SIG-M5 (cell line): ENCODE results near the gene VWCE.
"Not testable (repeated sequence)": the region's sequence is repeated elsewhere in the genome, so short reads cannot be mapped to it uniquely, and the experiment has no call there.

ENCODE experiments used
- DNase-seq: peaks from one replicate; lab custom pipeline; 2025; lab: John Stamatoyannopoulos, UW

Gene VWCE

GRCh38 chr11:61252332-61252731 lies 42.8 kb downstream of the VWCE start:
- not testable (repeated sequence) for DNase-seq

DNA sequence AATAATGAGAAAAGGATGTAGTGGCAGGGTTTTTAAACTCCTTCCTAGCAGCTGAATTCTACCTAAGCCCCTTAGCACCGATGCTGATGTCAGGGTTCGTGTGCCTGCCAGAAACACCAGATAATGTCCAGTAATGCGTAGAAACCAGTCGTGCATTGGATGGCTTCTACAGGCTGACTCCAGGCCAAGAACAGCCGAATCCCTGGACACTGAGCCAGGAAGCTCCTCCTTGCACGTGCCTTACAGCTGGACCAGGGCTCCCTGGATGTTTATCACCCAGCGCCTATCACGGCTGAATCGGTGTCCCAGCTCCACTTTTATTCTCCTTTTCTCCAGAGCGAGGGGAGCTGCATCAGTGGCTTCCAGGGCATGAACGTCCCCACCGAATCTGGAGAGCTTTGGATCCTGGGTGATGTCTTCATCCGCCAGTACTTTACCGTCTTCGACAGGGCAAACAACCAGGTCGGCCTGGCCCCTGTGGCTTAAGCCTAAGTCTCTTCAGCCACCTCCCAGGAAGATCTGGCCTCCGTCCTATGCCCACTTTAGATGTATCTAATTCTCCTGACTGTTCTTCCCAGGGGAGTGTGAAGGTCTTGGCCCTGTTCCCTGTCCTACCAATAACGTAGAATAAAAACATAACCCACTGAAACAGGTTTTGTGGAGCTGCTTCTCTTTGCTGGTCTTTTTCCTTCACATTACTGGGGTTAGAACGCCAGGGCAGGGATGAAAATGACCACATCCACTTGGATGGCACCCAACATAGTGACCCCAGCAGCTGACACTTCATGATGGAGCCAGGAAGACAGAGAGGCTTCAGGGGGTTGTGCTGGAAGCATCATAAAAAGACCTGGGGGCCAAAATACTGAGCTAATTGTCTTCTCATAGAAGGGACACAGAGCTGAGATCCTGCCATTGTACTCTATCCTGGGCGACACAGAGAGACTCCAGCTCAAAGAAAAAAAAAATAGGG lies 44.0 kb downstream of the VWCE start:
- not testable (repeated sequence) for DNase-seq

DNA sequence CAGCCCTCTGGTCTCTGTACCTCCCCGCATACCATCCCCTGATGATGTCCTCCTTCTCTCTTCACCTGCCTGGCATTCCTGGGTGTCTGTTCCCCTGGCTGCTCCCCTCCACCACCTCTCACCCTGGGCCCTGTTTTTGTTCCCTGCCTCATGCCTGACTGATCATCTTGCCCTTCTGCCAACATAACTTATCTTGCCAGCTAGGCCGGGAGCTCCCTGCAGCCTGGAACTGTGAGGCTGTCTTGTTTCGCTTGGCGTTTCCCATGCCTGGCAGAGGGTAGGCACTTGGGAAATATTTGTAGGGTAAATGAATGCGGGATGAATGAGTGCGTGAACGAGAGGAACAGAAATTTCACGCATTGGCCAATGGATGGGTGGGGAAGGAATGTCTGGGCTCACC lies 45.9 kb downstream of the VWCE start:
- DNase-seq: not testable (repeated sequence)

DNA sequence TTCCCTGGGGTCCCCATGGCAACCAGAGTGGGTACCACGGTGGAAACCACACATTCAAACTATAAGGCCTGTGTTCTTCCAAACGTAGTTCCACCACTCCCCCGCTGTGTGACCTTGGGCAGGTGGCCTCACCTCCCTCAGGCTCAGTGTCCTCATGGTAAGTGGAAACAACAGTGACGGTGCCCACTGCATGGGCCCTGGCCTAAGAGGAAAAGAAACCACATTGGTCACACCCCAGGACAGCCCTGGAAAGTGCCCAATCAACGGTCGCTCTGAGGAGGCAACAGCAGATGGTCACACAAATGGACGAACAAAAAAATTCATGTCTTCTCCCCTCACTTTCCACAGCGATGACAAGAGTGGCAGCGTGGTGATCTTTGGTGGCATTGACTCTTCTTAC lies 47.0 kb downstream of the VWCE start:
- not testable (repeated sequence) for DNase-seq

DNA sequence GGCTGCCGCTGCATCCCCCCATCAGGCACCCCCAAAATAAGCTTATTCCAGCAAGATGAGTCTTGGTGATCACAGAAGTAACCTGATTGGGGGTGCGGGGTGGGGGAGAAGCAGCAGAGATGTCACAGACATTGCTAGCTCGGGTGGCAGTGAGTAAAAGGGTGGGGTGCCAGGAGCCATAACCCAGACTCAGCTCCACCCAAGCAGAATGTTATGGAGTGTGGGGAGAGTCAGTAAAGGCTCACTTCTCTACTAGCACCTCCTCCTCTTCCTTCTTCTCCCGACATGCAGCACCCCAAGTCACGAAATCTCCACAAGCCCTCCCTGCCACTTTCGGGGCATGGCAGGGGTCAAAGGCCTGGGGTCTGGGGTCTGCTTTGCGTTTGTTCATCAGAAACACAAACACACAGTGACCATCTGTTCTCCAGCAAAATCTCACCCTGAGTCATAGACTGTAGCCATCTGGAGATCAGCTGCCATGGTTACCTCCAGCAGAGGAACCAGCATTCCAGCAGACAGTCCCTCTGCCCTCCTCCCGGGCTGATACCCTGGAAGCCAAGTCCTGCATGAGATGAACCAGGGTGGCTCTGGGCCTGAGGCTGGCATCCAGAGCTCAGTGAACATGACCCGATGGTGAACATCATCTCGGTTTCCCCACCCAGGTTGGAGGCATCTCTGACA lies 49.7 kb downstream of the VWCE start:
- not testable (repeated sequence) for DNase-seq

DNA sequence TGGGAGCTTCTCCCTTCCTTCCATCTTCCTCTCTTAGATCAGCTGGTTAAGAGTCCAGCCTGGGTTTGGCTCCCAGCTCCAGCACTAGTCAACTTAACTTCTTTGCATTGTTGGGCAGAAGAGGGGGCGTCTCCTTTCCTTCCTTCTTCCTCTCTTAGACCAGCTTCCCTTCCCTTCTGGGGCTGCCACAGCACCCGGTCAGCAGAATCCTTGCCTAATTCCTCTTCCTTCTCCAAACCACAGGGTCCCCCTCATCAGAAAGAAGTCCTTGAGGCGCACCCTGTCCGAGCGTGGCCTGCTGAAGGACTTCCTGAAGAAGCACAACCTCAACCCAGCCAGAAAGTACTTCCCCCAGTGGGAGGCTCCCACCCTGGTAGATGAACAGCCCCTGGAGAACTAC lies 53.6 kb downstream of the VWCE start:
- DNase-seq: not testable (repeated sequence)

DNA sequence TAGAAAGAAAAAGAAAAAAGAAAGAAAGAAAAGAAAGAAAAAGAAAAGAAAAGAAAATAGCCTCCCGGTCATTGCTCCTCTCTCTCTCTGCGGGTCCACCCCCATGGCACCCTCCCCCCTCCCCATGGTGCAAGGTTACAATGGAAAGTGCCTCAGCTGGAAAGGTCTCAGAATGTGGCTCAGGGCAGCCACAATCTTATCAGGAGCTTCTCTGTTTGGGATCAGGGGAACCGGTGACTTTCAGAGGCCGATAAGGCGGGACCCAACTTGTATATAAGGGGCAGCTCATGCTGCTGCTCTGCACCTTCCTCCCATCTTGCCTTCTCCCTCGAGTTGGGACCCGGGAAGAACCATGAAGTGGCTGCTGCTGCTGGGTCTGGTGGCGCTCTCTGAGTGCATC lies 54.2 kb downstream of the VWCE start, which contains the start of gene PGA5:
Gene PGA5 (plus strand): TSS at position 301 of the 400 bp plus-strand sequence. CDS start 52 bp downstream, at position 353.
- DNase-seq: not testable (repeated sequence)

DNA sequence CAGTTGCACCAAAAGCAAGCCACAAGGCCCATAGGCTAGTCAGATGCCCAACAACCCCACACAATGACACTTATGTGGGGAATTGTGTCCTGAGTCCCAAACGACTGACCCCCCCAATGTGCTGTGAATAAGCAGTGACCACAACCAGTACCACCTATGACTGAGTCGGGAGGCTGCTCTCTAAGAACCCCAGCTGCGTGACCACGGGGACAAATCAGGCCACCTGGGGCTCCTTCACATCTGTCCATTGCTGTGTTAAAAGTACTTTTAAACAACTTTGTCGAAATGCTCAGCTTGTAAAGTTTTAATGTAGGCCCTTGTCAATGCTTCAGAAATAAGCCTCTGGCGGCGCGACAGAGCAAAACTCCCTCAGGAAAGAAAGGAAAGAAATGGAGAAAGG lies 54.8 kb downstream of the VWCE start:
- not testable (repeated sequence) for DNase-seq

DNA sequence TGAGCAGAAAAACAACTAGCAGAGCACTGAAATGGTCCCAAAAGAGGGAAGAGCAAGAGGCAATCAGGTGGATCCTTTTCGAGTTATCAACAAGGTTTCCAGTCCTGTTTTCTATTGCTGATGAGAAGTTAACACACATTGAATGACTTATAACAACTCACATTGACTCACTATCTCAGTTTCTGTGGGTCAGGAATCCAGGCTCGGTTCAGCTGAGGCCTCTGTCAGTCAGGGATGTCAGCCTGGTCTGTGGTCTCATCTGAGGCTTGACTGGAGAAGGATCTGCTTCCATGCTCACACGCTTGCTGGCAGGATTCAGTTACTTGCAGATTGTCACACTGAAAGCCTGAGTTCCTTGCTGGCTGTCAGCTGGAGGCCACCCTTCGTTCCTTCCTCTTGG lies 58.0 kb downstream of the VWCE start:
- not testable (repeated sequence) for DNase-seq

GRCh38 chr11:61232548-61233145 lies 62.5 kb downstream of the VWCE start:
- DNase-seq: not testable (repeated sequence)

DNA sequence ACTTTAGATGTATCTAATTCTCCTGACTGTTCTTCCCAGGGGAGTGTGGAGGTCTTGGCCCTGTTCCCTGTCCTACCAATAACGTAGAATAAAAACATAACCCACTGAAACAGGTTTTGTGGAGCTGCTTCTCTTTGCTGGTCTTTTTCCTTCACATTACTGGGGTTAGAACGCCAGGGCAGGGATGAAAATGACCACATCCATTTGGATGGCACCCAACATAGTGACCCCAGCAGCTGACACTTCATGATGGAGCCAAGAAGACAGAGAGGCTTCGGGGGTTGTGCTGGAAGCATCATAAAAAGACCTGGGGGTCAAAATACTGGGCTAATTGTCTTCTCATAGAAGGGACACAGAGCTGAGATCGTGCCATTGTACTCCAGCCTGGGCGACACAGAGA lies 63.5 kb downstream of the VWCE start:
- DNase-seq: not testable (repeated sequence)

GRCh38 chr11:61231033-61231432 lies 64.1 kb downstream of the VWCE start:
- DNase-seq: not testable (repeated sequence)

GRCh38 chr11:61229458-61229857 lies 65.7 kb downstream of the VWCE start:
- DNase-seq: not testable (repeated sequence)

DNA sequence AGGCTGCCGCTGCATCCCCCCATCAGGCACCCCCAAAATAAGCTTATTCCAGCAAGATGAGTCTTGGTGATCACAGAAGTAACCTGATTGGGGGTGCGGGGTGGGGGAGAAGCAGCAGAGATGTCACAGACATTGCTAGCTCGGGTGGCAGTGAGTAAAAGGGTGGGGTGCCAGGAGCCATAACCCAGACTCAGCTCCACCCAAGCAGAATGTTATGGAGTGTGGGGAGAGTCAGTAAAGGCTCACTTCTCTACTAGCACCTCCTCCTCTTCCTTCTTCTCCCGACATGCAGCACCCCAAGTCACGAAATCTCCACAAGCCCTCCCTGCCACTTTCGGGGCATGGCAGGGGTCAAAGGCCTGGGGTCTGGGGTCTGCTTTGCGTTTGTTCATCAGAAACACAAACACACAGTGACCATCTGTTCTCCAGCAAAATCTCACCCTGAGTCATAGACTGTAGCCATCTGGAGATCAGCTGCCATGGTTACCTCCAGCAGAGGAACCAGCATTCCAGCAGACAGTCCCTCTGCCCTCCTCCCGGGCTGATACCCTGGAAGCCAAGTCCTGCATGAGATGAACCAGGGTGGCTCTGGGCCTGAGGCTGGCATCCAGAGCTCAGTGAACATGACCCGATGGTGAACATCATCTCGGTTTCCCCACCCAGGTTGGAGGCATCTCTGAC lies 68.5 kb downstream of the VWCE start:
- DNase-seq: not testable (repeated sequence)

GRCh38 chr11:61222692-61223091 lies 72.4 kb downstream of the VWCE start:
- not testable (repeated sequence) for DNase-seq

DNA sequence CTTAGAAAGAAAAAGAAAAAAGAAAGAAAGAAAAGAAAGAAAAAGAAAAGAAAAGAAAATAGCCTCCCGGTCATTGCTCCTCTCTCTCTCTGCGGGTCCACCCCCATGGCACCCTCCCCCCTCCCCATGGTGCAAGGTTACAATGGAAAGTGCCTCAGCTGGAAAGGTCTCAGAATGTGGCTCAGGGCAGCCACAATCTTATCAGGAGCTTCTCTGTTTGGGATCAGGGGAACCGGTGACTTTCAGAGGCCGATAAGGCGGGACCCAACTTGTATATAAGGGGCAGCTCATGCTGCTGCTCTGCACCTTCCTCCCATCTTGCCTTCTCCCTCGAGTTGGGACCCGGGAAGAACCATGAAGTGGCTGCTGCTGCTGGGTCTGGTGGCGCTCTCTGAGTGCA lies 73.1 kb downstream of the VWCE start, which contains the start of gene PGA4:
Gene PGA4 (plus strand): TSS at position 301 of the 400 bp plus-strand sequence. CDS start 54 bp downstream, at position 355.
- DNase-seq: not testable (repeated sequence)

DNA sequence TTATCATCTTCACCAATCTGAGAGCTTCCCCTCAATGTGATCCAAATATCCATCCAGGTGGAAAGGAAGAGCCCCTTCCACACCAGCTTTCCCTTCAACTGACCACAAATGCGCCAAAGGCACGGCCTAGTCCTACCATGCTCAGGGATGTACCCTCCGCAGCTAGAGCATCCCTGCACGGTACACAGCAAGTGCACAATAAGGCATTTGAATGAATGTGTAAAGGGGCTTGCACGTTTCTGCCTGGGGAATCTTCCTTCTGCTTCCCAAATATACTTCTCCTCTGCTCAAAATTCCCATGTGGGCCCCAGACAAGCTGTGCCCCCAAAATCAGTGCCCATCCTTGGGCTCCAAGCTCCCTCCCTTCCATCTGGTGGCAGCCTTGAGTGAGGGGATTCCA lies 76.1 kb downstream of the VWCE start:
- DNase-seq: not testable (repeated sequence)

DNA sequence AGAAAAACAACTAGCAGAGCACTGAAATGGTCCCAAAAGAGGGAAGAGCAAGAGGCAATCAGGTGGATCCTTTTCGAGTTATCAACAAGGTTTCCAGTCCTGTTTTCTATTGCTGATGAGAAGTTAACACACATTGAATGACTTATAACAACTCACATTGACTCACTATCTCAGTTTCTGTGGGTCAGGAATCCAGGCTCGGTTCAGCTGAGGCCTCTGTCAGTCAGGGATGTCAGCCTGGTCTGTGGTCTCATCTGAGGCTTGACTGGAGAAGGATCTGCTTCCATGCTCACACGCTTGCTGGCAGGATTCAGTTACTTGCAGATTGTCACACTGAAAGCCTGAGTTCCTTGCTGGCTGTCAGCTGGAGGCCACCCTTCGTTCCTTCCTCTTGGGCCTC lies 76.8 kb downstream of the VWCE start:
- not testable (repeated sequence) for DNase-seq

DNA sequence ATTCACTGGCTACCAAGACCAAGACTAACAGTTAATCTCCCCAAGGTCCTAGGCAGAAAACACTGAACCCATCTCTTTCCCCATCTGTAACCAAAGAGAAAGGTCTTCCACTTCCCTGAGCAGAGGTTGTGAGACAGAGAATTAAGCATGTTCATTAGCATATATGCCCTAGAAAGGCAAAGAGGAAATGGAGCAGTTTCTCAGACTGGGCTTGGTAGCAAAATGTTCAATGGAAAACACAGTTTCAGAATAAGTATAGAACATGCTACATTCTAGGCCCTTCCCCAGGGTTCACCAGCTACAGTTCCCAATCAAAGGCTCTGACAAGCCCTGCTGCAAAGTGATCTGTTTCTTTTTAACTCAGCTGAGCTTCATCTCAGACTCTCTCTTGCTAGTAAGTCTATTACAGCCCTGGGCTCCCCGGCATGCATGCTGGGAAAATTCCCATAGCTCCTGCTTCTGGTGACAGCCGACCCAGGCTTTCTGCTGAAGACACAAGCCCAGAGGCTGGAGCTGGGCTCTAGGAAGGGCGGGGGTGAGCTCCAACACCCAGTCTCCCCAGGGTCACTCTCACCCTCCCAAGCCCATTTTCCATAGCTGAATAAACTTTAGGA lies 81.3 kb downstream of the VWCE start:
- not testable (repeated sequence) for DNase-seq

DNA sequence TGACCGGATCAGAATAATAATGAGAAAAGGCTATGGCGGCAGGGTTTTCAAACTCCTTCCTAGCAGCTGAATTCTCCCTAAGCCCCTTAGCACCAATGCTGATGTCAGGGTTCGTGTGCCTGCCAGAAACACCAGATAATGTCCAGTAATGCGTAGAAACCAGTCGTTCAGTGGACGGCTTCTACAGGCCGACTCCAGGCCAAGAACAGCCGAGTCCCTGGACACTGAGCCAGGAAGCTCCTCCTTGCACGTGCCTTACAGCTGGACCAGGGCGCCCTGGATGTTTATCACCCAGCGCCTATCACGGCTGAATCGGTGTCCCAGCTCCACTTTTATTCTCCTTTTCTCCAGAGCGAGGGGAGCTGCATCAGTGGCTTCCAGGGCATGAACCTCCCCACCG lies 82.9 kb downstream of the VWCE start:
- DNase-seq: not testable (repeated sequence)

DNA sequence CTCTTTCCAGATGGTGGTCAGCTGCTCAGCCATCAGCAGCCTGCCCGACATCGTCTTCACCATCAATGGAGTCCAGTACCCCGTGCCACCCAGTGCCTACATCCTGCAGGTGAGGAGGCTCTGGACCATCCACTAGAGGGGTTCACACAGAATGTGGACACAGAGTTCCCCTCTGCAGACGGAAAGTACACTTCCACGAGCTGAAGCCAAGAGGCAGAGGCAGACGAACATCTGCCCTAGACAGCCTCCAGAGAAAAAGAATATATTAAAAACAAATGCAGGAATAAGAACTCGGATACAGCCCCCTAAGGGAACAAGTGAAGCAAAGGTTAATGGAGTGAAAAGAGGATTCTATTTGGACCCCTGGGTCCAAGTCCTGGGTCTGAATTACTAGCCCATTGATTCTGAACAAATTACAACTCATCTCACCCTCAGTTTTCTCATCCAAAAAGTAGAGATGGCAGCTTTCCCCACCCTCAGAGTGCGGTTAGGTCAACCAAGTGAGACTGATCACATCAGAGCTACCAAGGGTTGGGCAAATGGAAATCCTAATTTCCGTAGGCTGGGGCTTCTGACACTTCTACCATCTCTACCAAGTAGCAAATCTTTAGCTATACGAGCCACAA lies 83.7 kb downstream of the VWCE start:
- DNase-seq: not testable (repeated sequence)
